ENCODE data around the gene MDM4.

DNA sequence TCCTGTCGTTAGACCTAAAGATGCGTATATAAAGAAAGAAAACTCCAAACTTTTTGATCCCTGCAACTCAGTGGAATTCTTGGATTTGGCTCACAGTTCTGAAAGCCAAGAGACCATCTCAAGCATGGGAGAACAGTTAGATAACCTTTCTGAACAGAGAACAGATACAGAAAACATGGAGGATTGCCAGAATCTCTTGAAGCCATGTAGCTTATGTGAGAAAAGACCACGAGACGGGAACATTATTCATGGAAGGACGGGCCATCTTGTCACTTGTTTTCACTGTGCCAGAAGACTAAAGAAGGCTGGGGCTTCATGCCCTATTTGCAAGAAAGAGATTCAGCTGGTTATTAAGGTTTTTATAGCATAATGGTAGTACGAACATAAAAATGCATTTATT lies 33.1 kb downstream of the MDM4 start:
- TF ChIP-seq, protein P1, sequence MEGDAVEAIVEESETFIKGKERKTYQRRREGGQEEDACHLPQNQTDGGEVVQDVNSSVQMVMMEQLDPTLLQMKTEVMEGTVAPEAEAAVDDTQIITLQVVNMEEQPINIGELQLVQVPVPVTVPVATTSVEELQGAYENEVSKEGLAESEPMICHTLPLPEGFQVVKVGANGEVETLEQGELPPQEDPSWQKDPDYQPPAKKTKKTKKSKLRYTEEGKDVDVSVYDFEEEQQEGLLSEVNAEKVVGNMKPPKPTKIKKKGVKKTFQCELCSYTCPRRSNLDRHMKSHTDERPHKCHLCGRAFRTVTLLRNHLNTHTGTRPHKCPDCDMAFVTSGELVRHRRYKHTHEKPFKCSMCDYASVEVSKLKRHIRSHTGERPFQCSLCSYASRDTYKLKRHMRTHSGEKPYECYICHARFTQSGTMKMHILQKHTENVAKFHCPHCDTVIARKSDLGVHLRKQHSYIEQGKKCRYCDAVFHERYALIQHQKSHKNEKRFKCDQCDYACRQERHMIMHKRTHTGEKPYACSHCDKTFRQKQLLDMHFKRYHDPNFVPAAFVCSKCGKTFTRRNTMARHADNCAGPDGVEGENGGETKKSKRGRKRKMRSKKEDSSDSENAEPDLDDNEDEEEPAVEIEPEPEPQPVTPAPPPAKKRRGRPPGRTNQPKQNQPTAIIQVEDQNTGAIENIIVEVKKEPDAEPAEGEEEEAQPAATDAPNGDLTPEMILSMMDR (conservative IDR thresholded peaks at IDR 0.05 in 1 of 2, IDR thresholded peaks at IDR 0.05 in 1 of 2; ENCODE audit: extremely low read depth in 1 of 2, insufficient read depth in 1 of 2, low read depth in 1 of 2, low read length in 2 of 2) = no peak
- no peak for TF ChIP-seq EZH2 (IDR thresholded peaks at IDR 0.05; ENCODE audit: borderline replicate concordance, low read length)
